Sigmoid colon (tissue), 4 donors: ENCODE measurements around the gene SPIN1.

ENCODE experiments used
- CTCF ChIP-seq, 4 experiments: fragments of 450-650 bp in 3 of 4; fragments of 200-600 bp in 1 of 4; IDR thresholded peaks; one replicate each; pipeline ENCODE4 v1.5.1; 2016 to 2019; ENCODE audit warnings: antibody characterized with exemption in 4 of 4, mild to moderate bottlenecking in 3 of 4, moderate library complexity in 2 of 4
- EP300 ChIP-seq, 4 donors: sonication (generic); formaldehyde crosslinking; IDR thresholded peaks; one replicate each; pipeline ENCODE4 v1.6.1; 2017; ENCODE audit warnings: antibody characterized with exemption in 4 of 4
- POLR2A ChIP-seq, 2 donors: fragments of 450-650 bp; IDR thresholded peaks; one replicate each; pipeline ENCODE4 v1.6.1; 2016; ENCODE audit warnings: antibody characterized with exemption in 2 of 2, mild to moderate bottlenecking in 2 of 2, moderate library complexity in 2 of 2

GRCh38 chr9:88399966-88400365, 11.7 kb downstream of the SPIN1 start:
- TF ChIP-seq CTCF (IDR thresholded peaks at IDR 0.05) (no peak), POLR2A (IDR thresholded peaks at IDR 0.05) (no peak), EP300 (IDR thresholded peaks at IDR 0.05) (no peak)
